GM21717 (cell line): Measurements from ENCODE around the gene C6orf89.

ENCODE experiments used
- ATAC-seq: cut with Tn5 transposase; IDR thresholded peaks from one replicate; pipeline ENCODE4 v1.9.1; 2021; ENCODE audit warnings: mild to moderate bottlenecking, moderate library complexity; ENCODE audit not compliant: unreplicated experiment

Gene C6orf89

GRCh38 chr6:36851626-36852025 is 34.1 kb upstream of the C6orf89 start:
- no peak for ATAC-seq

GRCh38 chr6:36852481-36853147 is 33.1 kb upstream of the C6orf89 start:
- no peak for ATAC-seq

GRCh38 chr6:36853325-36853724 is 32.4 kb upstream of the C6orf89 start:
- no peak for ATAC-seq

GRCh38 chr6:36855750-36856149 is 30.0 kb upstream of the C6orf89 start:
- ATAC-seq, result no peak

GRCh38 chr6:36856277-36856676 is 29.5 kb upstream of the C6orf89 start:
- ATAC-seq, result no peak

DNA sequence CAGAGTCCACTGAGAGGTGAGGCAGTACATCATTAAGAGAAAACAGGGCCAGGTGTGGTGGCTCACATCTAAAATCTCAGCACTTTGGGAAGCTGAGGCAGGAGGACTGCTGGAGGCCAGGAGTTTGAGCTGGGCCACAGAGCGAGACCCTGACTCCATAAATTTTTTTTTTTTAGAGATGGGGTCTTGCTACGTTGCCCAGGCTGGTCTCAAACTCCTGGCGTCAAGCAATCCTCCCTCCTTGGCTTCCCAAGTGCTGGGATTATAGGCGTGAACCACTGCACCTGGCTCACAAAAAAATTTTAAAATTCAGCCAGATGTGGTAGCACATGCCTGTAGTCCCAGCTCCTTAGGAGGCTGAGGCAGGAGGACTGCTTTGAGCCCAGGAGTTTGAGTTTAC is 28.4 kb upstream of the C6orf89 start:
- ATAC-seq, result no peak

DNA sequence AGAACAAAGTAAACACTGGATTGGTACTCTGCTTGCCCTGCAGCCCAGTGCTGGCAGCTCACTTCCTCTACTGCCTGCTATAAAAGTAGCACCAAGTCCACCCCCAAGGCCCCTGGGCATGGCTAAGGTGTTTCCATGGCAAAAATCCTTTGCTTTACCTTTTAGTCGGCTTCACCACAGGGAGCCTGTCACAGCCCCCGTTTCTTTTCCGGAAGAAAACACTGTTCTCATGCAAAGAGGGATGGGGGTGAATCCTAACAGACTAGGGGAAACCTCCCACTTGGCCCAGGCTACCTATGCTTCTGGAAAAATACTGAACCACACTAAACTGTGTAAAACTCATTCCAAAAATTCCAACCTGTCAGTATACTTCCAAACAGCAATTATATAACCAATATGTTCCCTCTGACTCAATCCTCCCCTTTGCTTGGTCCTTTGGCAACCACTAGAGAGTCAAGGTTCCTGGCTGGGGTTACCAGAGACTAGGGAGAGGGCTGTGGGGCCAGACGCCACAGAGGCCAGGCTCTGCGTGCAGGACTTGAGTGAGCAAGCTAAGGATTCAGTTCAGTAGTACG is 27.3 kb upstream of the C6orf89 start:
- no peak for ATAC-seq

- ATAC-seq, result no peak
Measured at GRCh38 chr6:36860126-36860525, 25.6 kb upstream of the C6orf89 start.

DNA sequence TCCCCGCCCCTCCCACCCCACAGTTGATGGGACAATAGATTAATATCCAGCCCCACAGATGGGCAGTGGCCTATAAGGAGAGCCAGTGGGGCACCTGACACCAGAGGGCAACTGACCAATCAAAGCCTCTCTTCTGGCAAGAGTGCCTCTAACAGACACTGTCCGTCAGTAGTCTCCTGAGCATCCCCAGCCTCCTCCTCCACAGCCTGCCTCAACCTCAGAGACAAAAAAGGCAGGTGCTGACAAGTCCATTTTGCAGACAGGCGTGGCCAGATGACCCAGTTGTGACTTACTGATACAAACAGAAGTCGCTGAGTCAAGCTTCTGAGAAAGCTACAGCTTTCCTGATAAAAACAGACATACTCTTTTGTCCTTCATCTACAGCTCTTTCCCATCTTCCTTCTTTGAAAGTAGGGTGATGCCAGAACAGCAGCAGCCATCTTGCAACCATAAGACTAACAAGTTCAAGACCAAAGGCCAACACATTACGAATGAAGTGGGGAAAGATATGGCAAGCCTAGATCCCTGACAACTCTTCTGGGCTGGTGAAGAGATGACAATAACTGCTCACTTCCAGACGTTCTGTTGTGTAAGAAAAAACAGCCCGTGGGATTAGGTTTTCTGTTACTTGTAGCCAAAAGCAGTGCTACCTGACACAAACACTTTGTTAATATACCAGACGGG is 23.4 kb upstream of the C6orf89 start:
- ATAC-seq, result no peak

- ATAC-seq, result no peak
Measured at GRCh38 chr6:36862848-36863382, 22.8 kb upstream of the C6orf89 start.

GRCh38 chr6:36863670-36864540 is 21.8 kb upstream of the C6orf89 start:
- no peak for ATAC-seq

GRCh38 chr6:36865835-36866234 is 19.9 kb upstream of the C6orf89 start:
- ATAC-seq, result no peak

DNA sequence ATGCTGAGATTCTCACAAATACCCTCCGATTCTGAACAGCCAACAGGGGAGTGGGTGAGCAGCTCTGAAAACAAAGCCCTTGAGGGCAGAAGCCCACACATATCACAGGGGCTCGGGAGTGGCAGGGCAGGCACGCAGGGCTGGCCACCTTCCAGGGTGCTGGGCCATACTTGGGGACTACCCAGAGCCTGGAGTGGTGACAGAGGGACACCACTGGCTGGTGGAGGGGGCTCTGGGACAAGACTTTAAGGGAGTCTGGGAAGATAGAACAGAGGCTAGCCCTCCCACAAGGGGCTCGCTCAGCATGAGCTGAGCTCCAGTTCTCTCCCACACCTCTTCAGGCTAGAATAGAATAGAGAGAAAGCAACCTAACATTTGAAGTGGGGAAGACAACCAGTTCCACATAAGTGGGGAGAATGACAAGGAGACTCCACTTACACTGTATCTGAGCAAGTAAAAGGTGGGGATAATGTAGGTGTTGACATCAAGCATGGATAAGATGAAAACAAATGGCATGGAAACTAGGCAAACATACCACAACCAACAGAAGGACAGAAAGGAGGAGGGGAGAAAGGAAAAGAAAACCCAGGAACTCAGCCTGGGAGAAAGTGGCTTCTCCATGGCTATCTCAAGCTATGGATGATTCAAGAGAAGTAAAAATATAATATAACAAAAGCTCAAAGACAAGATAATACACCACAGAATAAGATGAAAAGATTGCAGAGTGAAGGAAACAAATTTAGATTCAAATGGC is 18.1 kb upstream of the C6orf89 start:
- ATAC-seq, result no peak

DNA sequence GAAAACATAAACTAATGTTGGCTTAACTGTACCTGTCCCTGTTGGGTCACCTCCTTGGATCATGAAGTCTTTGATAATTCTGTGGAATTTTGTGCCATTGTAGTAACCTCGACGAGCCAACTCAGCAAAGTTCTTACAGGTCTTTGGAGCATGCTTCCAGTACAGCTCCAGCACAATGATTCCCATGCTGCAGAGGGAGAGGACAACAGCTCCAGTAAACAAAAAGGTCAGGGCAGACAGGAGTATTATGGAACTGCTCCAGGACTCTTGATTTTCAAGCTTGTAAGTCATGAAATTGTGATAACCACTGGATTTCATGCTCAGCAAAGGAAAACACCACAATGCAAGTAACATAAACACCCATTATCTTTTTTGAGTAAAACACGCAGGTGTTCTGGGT is 14.1 kb upstream of the C6orf89 start:
- no peak for ATAC-seq

- ATAC-seq, result no peak
Measured at GRCh38 chr6:36873115-36873514, 12.6 kb upstream of the C6orf89 start.

- no peak for ATAC-seq
Measured at GRCh38 chr6:36873612-36874442, 11.9 kb upstream of the C6orf89 start.

DNA sequence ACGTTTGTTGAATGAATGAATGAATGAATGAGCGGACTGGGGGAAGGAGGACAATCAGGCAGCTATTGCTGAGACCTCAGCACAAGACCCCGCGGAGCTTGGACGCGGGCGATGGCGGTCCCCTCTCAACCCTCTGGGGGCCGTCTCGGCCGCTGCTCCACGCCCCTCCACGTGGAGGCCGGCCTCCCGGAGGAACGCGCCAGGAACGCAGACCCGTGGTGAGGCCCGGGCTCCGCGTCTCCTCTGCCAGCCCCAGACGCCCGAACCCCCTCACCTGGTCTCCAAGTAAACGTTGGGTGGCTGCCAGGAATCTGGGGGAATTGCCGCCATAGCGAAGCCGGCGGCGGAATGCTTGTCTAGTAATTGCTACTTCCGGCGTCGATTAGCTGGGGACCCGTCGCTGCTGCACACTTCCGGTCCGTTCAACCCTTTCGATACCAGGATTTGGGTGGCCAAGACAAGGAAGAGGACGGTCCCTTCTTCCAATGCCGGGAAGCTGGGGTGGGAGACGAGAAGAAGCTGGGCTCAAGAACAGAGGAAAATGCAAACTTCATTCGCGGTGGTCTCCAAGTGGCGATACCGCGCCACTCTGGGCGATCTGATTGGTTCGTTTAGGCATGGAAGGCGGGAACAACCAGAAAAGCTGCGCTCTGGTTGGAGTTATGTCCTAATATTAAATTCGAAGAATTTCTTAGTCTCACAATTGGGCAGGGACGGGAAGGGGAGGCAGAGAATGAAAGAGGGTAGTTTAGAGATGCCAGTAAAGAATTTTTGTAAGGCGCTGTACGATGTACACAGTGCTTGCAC is 11.1 kb upstream of the C6orf89 start, which contains the start of gene PPIL1:
PPIL1 (minus strand) TSS at position 361 of the 807 bp plus-strand sequence; CDS start at position 330, 31 bp downstream.
- peak; percentile 72 for ATAC-seq

DNA sequence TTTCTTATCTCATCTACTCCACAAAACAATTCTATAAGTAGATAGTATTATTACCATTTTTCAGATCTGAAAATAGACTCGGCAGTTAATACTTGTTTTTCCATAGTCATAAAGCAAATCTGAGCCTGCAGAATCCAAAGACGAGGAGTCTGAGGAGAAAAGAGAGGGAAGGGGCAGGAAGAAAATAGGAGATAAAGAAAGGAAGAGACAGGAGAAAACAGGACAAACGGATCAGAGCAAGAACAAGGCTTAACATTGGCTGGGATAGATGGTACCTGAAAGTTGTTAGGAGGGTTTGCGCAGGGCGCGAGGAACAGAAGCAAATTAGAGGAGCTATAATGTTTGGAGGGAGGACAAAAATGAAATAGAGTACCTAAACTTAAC is 10.5 kb upstream of the C6orf89 start:
- ATAC-seq, result no peak

DNA sequence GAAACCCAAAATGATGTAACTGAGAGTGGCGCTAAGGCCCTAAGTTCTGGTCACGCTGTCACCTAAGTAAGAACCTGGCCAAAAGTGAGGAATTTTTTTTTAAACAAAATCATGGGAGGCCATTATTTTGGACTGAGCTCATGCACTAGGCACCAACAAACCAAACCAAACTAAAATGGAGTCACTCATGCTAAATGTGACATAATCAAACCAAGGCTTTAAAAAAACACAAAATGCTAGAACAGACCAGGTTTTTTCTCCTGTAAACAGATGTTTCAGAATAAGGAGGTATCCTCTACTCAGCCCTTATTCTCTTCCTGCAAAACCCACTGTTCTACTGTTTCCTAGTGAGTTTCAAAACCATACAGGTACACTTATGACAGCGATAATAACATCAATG is 1.1 kb upstream of the C6orf89 start:
- no peak for ATAC-seq
